T-cell (primary cell): ENCODE data around the gene GMEB2. TPM values are rescaled to one million over a fixed set of nuclear protein-coding genes. Genes with fewer than 3 reads are reported as not detected.
A peak's percentile ranks its signal among the peaks of the same experiment; 100 is the strongest.

Experiments
- ATAC-seq, 4 experiments: fragments of 200-7000 bp in 3 of 4; fragments of 150-1000 bp in 1 of 4; cut with Tn5 transposase; replicated peaks in 1 of 4; 1 replicate in 3 of 4; 2 replicates in 1 of 4; pipeline ENCODE4 v1.10.0; 2021; ENCODE audit warnings: moderate library complexity in 3 of 4, mild to moderate bottlenecking in 2 of 4, moderate number of reproducible peaks in 1 of 4
- CTCF ChIA-PET, 2 donors: fragments of 300-600 bp; sonication (Branson Sonifier 250); formaldehyde crosslinking; loops; one replicate each; lab custom pipeline; 2022; ENCODE audit warnings: antibody characterized with exemption in 2 of 2; lab: Charles Lee
- POLR2A ChIA-PET, 2 donors: fragments of 300-600 bp; sonication (Branson Sonifier 250); formaldehyde crosslinking; loops; one replicate each; lab custom pipeline; 2022; ENCODE audit warnings: antibody characterized with exemption in 2 of 2; lab: Charles Lee
- DNase-seq, 35 experiments: peaks; one replicate each; pipeline versions ENCODE4 v3.0.0 to v3.0.0-alpha.2; 2013 to 2023
- H3K27ac ChIP-seq: one replicate; pipeline ENCODE4 v1.5.1; 2013; ENCODE audit warnings: low read length
- H3K27me3 ChIP-seq, 2 experiments: replicated peaks in 1 of 2; 1 replicate in 1 of 2; 2 replicates in 1 of 2; pipeline versions ENCODE4 v1.6.1 to v1.7.0; 2013; ENCODE audit warnings: low read length in 1 of 2, mixed read lengths in 1 of 2; ENCODE audit not compliant: control insufficient read depth in 2 of 2, insufficient read depth in 2 of 2; ENCODE audit errors: extremely low read depth in 1 of 2
- H3K36me3 ChIP-seq, 2 donors: 1 replicate in 1 of 2; 2 replicates in 1 of 2; pipeline versions ENCODE4 v1.6.1 to v1.7.0; 2013; ENCODE audit warnings: low read length in 1 of 2; ENCODE audit not compliant: control insufficient read depth in 2 of 2, insufficient read depth in 1 of 2; ENCODE audit errors: extremely low read depth in 1 of 2
- H3K4me1 ChIP-seq, 2 experiments: 1 replicate in 1 of 2; 2 replicates in 1 of 2; pipeline versions ENCODE4 v1.6.1 to v1.7.0; 2013; ENCODE audit warnings: low read length in 2 of 2, mixed read lengths in 1 of 2; ENCODE audit not compliant: insufficient read depth in 2 of 2, control insufficient read depth in 1 of 2; ENCODE audit errors: extremely low read depth in 1 of 2
- H3K4me3 ChIP-seq, 2 donors: 1 replicate in 1 of 2; 2 replicates in 1 of 2; pipeline versions ENCODE4 v1.5.1 to v1.7.0; 2013; ENCODE audit warnings: mild to moderate bottlenecking in 2 of 2, low read length in 1 of 2, moderate library complexity in 1 of 2; ENCODE audit not compliant: control insufficient read depth in 1 of 2; ENCODE audit errors: extremely low read depth in 1 of 2
- H3K9me3 ChIP-seq: 2 replicates; pipeline ENCODE4 v1.7.0; 2013
- H3K27ac Mint-ChIP-seq, 2 donors: one replicate each; pipeline ENCODE4 v1.8.0; 2020 to 2021; ENCODE audit warnings: mild to moderate bottlenecking in 2 of 2, mixed read lengths in 2 of 2
- H3K27me3 Mint-ChIP-seq, 2 donors: one replicate each; pipeline ENCODE4 v1.8.0; 2021 to 2022; ENCODE audit warnings: mixed read lengths in 2 of 2
- H3K36me3 Mint-ChIP-seq: one replicate; pipeline ENCODE4 v1.8.0; 2021; ENCODE audit warnings: mixed read lengths
- H3K4me1 Mint-ChIP-seq, 3 donors: one replicate each; pipeline ENCODE4 v1.8.0; 2020 to 2022; ENCODE audit warnings: mixed read lengths in 3 of 3, mild to moderate bottlenecking in 1 of 3
- H3K4me3 Mint-ChIP-seq, 3 donors: one replicate each; pipeline ENCODE4 v1.8.0; 2020 to 2022; ENCODE audit warnings: mild to moderate bottlenecking in 3 of 3, mixed read lengths in 3 of 3, moderate library complexity in 3 of 3
- H3K9me3 Mint-ChIP-seq, 3 donors: one replicate each; pipeline ENCODE4 v1.8.0; 2020 to 2022; ENCODE audit warnings: mixed read lengths in 3 of 3
- WGBS: methylation state at CpG from one replicate; pipeline ENCODE4 v1.1.5; 2013; ENCODE audit warnings: missing lambda C conversion rate; ENCODE audit not compliant: insufficient coverage; 5-methylcytosine and 5-hydroxymethylcytosine counted together
- total RNA-seq, 35 experiments: library from RNA in 6 of 35; stranded (reverse) in 6 of 35; fragments of 120-200 nt in 1 of 35; gene quantifications; one replicate each; pipeline versions ENCODE4 v1.2.1 to v1.2.4 and lab custom pipeline; 2013 to 2026

GMEB2 gene
- total RNA-seq, 5 donors from 2014 or later (not counting 1 experiment from before 2014, with no cell fraction given) = 20.7 to 30.3 (median 29.0) TPM

GRCh38 chr20:63628246-63628975 is 1.5 kb upstream of the GMEB2 start:
- H3K4me1 Mint-ChIP-seq = peaks cover 45 to 53% (median 51%) of the 10 kb centered on the region in 3 donors
- peak in 2 of 4 experiments; percentile 22 to 23 for ATAC-seq

GRCh38 chr20:63627751-63628245 is 897 bp upstream of the GMEB2 start:
- Mint-ChIP-seq H3K36me3 (peaks cover 13% of the 10 kb centered on the region), H3K27me3 (no peaks in the 10 kb centered on the region), H3K4me1 (peaks cover 41 to 50% (median 48%) of the 10 kb centered on the region in 3 donors), H3K27ac (peak overlapping the region; percentile 97 to 99), H3K4me3 (peak overlapping the region; percentile 98 to 99 (median 99)), H3K9me3 (no peaks in the 10 kb centered on the region)
- Histone ChIP-seq H3K27me3 (no peaks in the 10 kb centered on the region), H3K9me3 (no peaks in the 10 kb centered on the region), H3K27ac (peak overlapping the region; percentile 69), H3K4me1 (peaks cover 20 to 54% of the 10 kb centered on the region in 2 experiments), H3K36me3 (peaks cover 0 to 8% of the 10 kb centered on the region in 2 donors), H3K4me3 (peak overlapping the region; percentile 84 to 98)
- DNase-seq (peak in 2 of 35 experiments; percentile 6 to 13), ATAC-seq (peak in 2 of 4 experiments; percentile 0 to 1)
- POLR2A ChIA-PET = interaction anchor here (0.8 to 1.2 kb wide), 2 partner anchors 14 kb away, joined by 14 to 21 read pairs; no protein-coding TSS in a partner anchor
- 1% methylated on average over 21 of the region's 28 CpGs for WGBS
- CTCF ChIA-PET = interaction anchor here in 1 of 2 donors (1.7 kb wide), 1 partner anchor 14 kb away, joined by 9 read pairs; no protein-coding TSS in a partner anchor

More at GRCh38 chr20:63628246-63628975, 1.5 kb upstream of the GMEB2 start:
- Mint-ChIP-seq H3K9me3 (no peaks in the 10 kb centered on the region), H3K36me3 (peaks cover 13% of the 10 kb centered on the region), H3K27ac (peak overlapping the region; percentile 97 to 99), H3K27me3 (no peaks in the 10 kb centered on the region), H3K4me3 (peak overlapping the region; percentile 98 to 99 (median 99))
- ChIA-PET POLR2A (no interaction called here), CTCF (no interaction called here)
- peak overlapping the region; percentile 29 for H3K27ac ChIP-seq
- H3K36me3 ChIP-seq = peaks cover 0 to 8% of the 10 kb centered on the region in 2 donors
- peak overlapping the region; percentile 84 to 98 for H3K4me3 ChIP-seq
- peak in 15 of 35 experiments; percentile 23 to 65 (median 48) for DNase-seq
- peaks cover 23 to 60% of the 10 kb centered on the region in 2 experiments for H3K4me1 ChIP-seq
- no peaks in the 10 kb centered on the region for H3K27me3 ChIP-seq
- no peaks in the 10 kb centered on the region for H3K9me3 ChIP-seq
- WGBS = 4% methylated on average over 16 of the region's 22 CpGs

DNA sequence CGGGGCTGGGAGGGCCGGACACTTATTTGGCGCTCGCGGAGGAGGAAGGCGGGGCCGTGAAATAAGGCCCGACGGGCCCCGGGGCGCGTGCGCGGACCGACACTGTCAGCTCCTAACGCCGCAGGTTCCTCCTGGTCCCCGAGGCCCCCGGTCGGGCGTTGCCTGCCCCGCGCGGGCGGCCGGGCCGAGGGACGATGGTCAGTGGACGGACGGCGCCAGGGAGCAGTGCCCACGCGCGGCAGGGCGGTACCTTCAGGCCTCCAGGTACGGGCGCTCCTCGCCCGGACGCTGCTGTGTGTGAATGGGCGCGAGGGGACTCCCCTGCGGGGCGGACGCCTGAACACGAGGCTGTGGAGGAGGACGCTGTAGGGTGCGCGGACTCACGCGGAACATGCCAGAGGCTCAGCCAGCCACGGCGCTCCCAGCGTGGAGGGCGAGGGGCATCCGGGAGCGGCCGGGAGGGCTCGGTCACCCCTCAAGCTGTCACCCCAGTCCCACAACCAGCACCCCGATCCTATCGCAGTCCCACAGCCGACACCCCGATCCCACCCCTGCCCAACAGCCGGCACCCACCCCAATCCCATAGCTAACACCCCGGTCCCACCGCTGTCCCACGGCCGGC is 339 bp upstream of the GMEB2 start:
- H3K4me1 Mint-ChIP-seq = peaks cover 41 to 49% (median 48%) of the 10 kb centered on the region in 3 donors
- peak overlapping the region; percentile 98 to 99 (median 99) for H3K4me3 Mint-ChIP-seq

DNA sequence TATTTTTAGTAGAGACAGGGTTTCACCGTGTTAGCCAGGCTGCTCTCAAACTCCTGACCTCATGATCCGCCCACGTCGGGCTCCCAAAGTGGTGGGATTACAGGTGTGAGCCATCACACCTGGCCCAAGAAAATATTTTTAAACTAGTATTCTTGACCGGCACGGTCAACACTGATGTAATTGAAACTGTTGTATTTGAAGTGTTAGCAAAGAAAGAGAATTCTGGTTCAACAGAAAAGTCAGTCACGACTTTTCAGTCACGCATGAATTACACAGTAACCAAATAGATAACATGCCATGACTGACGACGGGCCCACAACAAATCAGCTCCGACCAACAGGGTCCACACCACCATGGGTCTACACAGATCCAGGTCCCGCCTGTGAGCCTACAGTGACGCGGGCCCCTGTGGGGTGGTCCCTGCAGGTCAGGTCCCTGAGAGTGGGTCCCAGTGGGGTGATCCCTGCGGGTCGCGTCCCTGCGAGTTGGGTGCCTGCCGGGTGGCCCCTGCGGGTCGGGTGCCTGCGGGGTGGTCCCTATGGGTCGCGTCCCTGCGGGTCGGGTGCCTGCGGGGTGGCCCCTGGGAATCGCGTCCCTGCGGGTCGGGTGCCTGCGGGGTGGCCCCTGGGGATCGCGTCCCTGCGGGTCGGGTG is 1.0 kb downstream of the GMEB2 start:
- no peaks in the 10 kb centered on the region for H3K27me3 Mint-ChIP-seq
- ChIA-PET CTCF (no interaction called here), POLR2A (no interaction called here)
- H3K36me3 ChIP-seq = peaks cover 0 to 8% of the 10 kb centered on the region in 2 donors
- H3K4me1 Mint-ChIP-seq = peaks cover 40 to 48% (median 47%) of the 10 kb centered on the region in 3 donors
- no peaks in the 10 kb centered on the region for H3K27me3 ChIP-seq
- H3K4me3 ChIP-seq = peak overlapping the region; percentile 40 to 66
- H3K9me3 Mint-ChIP-seq = no peaks in the 10 kb centered on the region
- H3K9me3 ChIP-seq = no peaks in the 10 kb centered on the region
- H3K27ac ChIP-seq = peak overlapping the region; percentile 61
- H3K27ac Mint-ChIP-seq = peak overlapping the region; percentile 91 to 97
- ATAC-seq (no peak), DNase-seq (peak in 5 of 35 experiments; percentile 5 to 46 (median 25))
- H3K4me3 Mint-ChIP-seq = peak overlapping the region; percentile 71 to 81 (median 75)
- 1% methylated on average over 25 of the region's 36 CpGs for WGBS
- peaks cover 7 to 41% of the 10 kb centered on the region in 2 experiments for H3K4me1 ChIP-seq
- H3K36me3 Mint-ChIP-seq = peaks cover 13% of the 10 kb centered on the region

More for the DNA sequence above, 339 bp upstream of the GMEB2 start:
- ATAC-seq (peak; percentile 79 to 83 (median 80)), DNase-seq (peak in 34 of 35 experiments; percentile 71 to 97 (median 92))
- Histone ChIP-seq H3K27ac (peak overlapping the region; percentile 69), H3K4me3 (peak overlapping the region; percentile 84 to 98), H3K4me1 (peaks cover 14 to 53% of the 10 kb centered on the region in 2 experiments), H3K36me3 (peaks cover 0 to 8% of the 10 kb centered on the region in 2 donors), H3K9me3 (no peaks in the 10 kb centered on the region), H3K27me3 (no peaks in the 10 kb centered on the region)
- Mint-ChIP-seq H3K36me3 (peaks cover 13% of the 10 kb centered on the region), H3K27me3 (no peaks in the 10 kb centered on the region), H3K27ac (peak overlapping the region; percentile 85 to 86), H3K9me3 (no peaks in the 10 kb centered on the region)
- ChIA-PET POLR2A (interaction anchor here (0.8 to 1.2 kb wide), 2 partner anchors 14 kb away, joined by 14 to 21 read pairs; no protein-coding TSS in a partner anchor), CTCF (interaction anchor here in 1 of 2 donors (0.6 to 1.7 kb wide), 3 partner anchors 8 to 14 kb away, joined by 3 to 9 read pairs (median 4); no protein-coding TSS in a partner anchor)
- WGBS = 0% methylated on average over 64 of the region's 68 CpGs

DNA sequence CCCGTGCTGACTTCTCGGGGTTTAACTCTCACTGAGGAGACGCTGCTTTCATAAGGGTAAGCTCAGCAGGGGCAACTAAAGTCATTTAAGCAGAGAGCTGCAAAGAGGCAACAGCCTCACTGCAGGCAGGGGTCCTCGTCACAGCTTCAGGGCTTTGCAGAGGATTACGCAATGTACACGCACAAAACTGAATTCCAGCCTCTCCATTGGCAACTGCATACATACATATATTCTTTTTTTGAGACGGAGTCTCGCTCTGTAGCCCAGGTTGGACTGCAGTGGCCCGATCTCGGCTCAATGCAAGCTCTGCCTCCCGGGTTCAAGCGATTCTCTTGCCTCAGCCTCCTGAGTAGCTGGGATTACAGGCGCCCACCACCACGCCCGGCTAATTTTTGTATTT is 2.4 kb downstream of the GMEB2 start:
- H3K27me3 Mint-ChIP-seq = no peaks in the 10 kb centered on the region
- 100% methylated on average over 3 of the region's 15 CpGs for WGBS
- Histone ChIP-seq H3K36me3 (peaks cover 0 to 10% of the 10 kb centered on the region in 2 donors), H3K27ac (no peak overlapping the region), H3K4me3 (no peak overlapping the region), H3K27me3 (no peaks in the 10 kb centered on the region), H3K4me1 (peaks cover 5 to 33% of the 10 kb centered on the region in 2 experiments), H3K9me3 (no peaks in the 10 kb centered on the region)
- peak overlapping the region in 2 of 3 donors; percentile 9 to 21 for H3K4me3 Mint-ChIP-seq
- DNase-seq = peak in 1 of 35 experiments; percentile 33
- peaks cover 10% of the 10 kb centered on the region for H3K36me3 Mint-ChIP-seq
- peak overlapping the region in 1 of 2 donors; percentile 61 for H3K27ac Mint-ChIP-seq
- ATAC-seq = no peak
- ChIA-PET POLR2A (no interaction called here), CTCF (interaction anchor here in 1 of 2 donors (1.0 kb wide), 1 partner anchor 18 kb away, joined by 6 read pairs; no protein-coding TSS in a partner anchor)
- H3K9me3 Mint-ChIP-seq = no peaks in the 10 kb centered on the region
- H3K4me1 Mint-ChIP-seq = peaks cover 41 to 46% (median 42%) of the 10 kb centered on the region in 3 donors
